HG03469 (cell line): Measurements from ENCODE around the gene ARID3A.

Experiments used
- ATAC-seq: cut with Tn5 transposase; IDR thresholded peaks from one replicate; pipeline ENCODE4 v1.9.1; 2021; ENCODE audit warnings: mild to moderate bottlenecking, moderate library complexity, moderate number of reproducible peaks; ENCODE audit not compliant: unreplicated experiment

Gene ARID3A

DNA sequence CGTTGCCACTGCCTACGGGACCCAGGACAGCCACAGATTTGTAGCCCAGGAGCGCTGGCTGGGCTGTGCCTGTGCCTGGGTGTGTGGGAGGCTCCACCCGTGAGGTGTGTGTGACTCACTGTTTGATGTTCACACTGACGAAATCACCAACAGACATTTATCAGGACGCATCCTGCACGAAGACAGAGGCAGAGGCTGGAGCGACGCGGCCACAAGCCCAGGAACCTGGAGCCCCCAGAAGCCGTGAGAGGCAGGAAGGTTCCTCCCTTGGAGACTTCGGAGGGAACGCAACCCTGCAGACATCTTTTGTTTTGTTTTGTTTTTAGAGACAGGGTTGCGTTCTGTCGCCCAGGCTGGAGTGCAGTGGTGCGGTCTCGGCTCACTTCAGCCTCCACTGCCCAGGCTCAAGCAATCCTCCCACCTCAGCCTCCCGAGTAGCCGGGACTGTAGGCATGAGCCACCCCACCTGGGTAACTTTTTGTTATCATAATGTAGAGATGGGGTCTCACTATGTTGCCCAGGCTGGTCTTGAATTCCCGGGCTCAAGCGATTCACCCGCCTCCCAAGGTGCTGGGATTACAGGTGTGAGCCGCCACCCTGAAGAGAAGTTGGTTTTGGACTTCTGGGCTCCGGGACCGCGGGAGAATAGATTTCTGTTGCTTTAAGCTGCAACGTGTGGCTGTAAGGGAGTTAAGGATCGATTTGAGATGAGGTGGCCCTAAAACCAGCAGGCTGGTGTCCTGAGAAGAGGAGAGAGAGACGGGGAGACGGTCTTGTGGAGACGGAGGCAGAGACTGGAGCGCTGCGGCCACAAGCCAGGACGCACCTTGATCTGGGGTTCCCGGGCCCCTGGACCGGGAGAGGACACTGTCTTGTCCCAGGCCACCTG lies 33.4 kb downstream of the ARID3A start:
- ATAC-seq = no peak

- no peak for ATAC-seq
Observed at GRCh38 chr19:960020-960419, 34.2 kb downstream of the ARID3A start.

DNA sequence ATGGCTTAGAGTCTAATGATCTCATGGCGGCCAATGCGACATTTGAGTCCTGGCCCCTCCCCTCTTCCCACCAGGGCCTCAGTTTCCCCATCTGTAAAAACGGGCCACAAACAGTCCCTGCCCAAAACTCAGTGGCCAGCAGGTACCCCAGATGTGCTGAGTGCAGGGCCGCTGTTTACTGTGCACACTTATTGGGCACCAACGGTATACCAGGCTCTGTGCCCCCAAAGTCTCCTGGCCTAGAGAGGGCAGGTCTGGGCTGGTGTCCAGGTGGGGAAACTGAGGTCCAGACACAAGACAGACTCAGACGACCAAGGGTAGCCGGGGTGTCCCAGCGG lies 34.7 kb downstream of the ARID3A start:
- ATAC-seq = no peak

GRCh38 chr19:961866-962620 lies 36.2 kb downstream of the ARID3A start:
- ATAC-seq = no peak

DNA sequence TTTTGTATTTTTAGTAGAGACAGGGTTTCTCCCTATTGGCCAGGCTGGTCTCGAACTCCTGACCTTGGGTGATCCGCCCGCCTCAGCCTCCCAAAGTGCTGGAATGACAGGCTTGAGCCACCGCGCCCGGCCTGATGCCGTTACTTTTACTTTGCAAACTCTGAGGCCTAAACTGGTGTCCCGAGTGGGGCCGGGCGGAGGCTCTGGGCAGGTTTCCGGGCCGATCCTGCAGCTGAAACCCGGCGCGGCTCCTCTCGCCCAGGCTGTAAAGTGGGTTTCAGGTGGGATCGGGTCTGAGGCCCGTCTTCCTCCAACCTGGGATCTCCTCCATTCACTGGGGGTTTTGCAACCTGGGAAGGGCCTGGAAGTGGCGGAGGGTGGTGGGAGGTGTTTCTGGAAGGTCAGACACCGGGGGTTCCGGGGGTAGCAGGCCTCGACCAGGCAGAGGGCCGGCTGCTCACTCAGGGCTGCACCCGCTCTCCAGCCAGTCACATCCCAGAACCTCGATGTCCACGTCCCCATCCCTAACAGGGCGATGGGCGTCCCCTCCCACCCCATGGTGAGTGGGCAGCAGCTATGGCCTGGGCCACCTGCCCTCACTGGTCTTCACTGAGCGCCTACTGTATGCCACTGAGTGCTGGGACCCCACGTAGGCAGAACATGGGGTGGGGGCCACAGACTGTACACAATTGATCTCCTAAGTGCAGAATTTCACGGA lies 37.0 kb downstream of the ARID3A start:
- no peak for ATAC-seq

DNA sequence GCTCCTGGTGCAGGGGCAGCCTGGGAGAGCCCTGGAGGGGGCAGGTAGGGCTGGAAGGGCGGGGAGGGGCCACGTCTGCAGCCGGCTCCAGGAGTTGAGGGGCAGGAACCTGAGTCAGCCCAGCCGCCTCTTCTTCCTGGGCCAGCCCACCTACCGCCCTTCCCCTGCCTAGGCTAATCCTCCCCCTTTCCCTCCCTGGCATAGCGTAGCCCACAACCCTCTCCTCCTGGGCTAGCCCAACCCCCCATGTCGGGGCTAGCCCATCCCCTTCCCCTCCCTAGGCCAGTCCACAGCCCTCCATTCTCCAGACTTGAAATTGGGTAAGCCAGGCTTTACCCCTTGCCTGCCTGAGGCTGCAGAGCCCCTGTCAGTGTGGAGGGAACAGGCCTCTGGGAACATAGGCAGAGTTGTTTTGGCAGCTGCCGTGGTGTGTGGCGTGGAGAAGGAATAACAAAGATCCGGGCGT lies 37.7 kb downstream of the ARID3A start:
- no peak for ATAC-seq

DNA sequence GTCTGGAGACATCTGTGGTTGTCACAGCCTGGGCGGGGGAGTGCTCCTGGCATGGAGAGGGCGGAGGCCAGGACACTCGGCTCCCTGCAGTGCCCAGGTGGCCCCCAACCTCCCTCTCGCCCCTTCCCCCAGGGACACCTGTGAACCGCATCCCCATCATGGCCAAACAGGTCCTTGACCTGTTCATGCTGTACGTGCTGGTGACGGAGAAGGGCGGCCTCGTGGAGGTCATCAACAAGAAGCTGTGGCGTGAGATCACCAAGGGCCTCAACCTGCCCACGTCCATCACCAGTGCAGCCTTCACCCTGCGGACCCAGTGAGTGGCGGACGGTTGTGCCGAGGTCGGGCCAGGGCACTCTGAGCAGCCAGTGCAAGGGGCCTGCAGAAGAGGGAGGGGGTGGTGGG lies 38.3 kb downstream of the ARID3A start:
- ATAC-seq = no peak

DNA sequence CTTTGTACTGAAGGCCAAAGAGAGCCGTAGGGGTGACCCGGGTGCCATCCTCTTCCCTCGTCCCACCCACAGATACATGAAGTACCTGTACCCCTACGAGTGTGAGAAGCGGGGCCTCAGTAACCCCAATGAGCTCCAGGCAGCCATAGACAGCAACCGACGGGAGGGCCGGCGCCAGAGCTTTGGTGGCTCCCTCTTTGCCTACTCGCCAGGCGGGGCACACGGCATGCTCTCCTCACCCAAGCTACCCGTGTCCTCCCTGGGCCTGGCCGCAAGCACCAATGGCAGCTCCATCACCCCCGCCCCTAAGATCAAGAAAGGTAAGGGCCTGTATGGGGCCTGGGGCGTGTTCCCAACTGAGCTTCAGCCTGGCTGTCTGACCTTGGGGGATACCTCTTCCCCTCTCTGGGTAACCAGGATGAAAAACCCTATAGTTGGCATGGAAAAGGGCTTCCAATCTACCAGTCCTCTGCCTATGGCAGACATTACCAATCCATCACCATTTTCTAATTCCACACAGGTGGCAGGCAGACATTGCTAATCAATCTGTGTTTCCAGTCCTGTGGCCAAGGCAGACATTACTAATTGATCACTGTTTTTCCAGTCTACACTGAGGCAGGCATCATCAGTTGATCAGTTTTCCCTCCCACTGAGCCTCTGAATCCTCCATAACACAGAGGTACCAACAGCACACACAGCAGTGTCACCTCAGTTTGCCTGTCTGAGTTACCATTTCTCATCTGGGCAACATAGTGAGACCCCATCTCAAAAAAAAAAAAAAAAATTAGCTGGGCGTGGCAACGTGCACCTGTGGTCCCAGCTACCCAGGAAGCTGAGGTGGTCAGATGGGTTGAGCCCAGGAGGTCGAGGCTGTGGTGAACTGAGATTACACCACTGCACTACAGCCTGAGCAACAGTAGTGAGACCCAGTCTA lies 39.2 kb downstream of the ARID3A start:
- ATAC-seq = no peak

- no peak for ATAC-seq
Observed at GRCh38 chr19:966485-967088, 40.8 kb downstream of the ARID3A start.

GRCh38 chr19:970695-971094 lies 44.9 kb downstream of the ARID3A start:
- no peak for ATAC-seq

DNA sequence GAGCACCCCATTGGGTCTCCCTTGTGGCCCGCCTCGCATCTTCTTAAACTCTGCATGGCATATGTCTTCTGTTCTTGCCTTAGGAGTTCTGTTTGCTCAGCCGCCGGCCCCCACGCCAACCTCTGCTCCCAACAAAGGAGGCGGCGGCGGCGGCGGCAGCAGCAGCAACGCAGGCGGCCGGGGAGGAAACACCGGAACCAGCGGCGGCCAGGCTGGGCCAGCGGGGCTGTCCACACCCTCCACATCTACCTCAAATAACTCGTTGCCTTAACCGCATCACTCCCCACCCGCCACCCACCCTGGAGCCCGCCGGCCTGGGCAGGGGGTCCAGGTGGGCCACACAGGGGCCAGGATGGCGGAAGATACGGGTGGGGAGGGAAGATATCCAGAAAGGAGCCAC lies 46.0 kb downstream of the ARID3A start:
- no peak for ATAC-seq

DNA sequence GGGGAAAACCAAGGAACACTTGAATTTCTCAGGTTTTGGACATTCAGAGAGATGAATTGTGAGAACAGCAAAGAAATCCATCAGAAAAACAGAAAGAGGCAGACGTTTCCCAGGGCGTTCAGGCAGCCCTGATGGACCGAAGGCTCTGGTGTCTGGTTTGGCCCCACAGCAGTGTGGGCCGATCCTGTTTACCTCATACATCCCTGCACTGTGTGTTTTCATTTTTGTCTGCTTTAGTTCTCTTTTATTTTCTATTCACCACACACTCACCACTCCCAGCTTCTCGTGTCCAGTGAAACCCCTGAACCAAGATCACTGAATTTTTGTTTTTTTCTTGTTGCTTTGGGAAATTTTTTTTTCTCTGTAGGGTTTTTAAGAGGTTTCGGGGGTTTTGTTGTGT lies 46.4 kb downstream of the ARID3A start:
- ATAC-seq = no peak

DNA sequence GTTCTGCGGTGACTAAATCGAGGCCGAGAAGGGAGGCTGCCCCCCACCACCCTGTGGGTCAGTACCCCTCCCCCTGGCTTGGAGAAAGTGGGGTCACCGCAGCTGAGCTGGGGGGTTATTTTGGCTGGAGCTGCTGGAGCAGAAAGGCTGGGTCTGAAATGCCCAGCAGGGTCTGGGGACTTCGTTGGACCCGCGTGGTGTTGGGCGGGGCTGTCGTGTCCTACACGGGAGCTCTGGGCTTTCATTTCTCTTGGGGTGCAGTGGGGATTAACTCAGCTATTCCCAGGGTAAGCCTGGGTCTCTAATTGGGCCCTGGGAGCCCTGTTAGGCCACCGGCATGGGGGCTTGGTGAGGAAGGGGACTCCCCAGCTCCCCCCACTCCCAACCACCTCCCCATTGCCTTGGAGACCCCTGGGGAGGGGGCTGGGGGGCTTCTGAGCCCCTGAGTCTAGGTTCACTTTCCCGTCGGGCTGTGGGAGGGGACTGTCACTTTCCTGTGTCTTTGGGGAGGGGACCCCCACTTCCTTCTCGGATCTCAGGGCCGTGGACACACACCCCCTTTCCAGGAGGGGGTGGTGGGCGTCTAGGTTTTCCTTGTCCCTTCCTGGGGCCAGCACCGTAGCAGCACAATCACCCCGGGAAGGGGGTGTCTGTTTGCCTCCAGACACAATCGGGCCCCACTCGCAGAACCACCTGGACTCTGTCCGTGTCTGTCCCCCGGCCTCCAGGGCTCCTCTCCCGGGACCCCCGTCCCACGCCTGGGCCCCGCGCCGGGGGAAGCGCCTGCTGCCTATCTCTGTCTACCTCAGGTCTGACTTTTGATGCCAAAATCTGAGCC lies 48.1 kb downstream of the ARID3A start:
- ATAC-seq = no peak

DNA sequence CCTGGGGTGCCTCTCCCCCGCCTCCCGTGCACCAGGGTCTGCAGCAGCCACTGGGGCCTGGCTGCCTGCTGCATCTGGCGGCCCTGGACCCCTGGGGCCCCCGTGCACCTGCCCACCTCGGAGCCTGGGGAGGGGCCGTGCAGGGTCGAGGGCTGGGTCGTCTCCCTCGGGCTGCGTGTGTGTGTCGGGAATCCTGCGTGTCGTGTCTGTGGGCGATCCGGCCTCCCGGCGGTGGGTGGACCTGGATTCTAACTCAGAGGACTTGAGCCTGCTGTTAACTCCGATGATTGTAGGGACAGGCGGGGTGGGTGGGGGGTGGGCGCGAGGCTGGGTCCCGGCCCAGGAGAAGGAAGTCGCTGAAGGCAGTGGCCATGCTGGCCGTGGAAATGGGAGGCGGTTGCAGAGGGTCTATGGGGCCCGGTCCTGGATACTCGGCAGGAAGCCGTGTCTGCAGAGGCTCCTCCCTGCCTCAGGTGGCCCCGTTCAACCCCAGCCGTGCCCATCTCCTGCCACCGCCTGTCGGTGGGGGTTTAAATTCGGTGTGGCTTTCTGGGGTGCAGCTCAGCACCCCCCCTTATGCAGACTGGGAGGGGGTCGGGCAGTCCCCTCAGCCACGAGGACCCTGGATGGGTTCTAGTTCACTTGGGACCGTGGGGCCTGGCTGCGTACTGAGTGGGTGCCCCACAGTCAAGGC lies 48.9 kb downstream of the ARID3A start:
- no peak for ATAC-seq

- no peak for ATAC-seq
Observed at GRCh38 chr19:976476-976875, 50.6 kb downstream of the ARID3A start.

DNA sequence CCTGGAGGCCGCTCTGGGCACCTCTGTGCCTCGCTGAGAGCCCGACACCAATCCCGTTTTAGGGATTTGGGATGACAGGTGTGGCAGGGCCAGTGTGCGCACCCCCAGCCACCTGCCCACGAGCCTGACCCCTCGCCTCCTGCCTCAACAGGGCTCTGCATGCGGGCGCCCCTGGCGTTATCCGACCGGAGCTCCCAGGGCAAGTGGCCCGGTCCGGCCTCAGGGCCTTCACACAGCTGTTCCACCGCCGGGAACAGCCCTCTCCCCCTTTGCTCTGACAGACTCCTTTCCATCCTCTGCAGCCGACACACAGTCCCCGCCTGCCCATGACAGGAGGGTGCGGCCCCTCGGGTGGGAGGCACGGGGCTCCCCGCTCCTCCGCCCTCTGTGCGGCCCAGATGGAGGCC lies 51.2 kb downstream of the ARID3A start:
- no peak for ATAC-seq

- no peak for ATAC-seq
Observed at GRCh38 chr19:979318-979741, 53.5 kb downstream of the ARID3A start.
